Peyer's patch (tissue), 4 donors: ENCODE results near the gene ITGA3. TPM values are rescaled to one million over a fixed set of nuclear protein-coding genes. Genes with fewer than 3 reads are reported as not detected.

Source experiments
- DNase-seq, 3 donors: peaks; one replicate each; pipeline ENCODE4 v3.0.0-alpha.2; 2017 to 2019
- H3K27ac ChIP-seq, 4 donors: fragments of 200-600 bp; sonication (generic); one replicate each; pipeline ENCODE4 v1.5.1; 2016 to 2019
- H3K27me3 ChIP-seq, 2 donors: fragments of 200-600 bp; sonication (generic); one replicate each; pipeline ENCODE4 v1.5.1; 2019
- H3K36me3 ChIP-seq, 3 donors: fragments of 200-600 bp; sonication (generic); one replicate each; pipeline ENCODE4 v1.5.1; 2016 to 2019
- H3K4me1 ChIP-seq, 4 donors: fragments of 200-600 bp; sonication (generic); one replicate each; pipeline ENCODE4 v1.5.1; 2016 to 2019
- H3K4me3 ChIP-seq, 4 donors: fragments of 200-600 bp; sonication (generic); 1 replicate in 3 of 4; 2 replicates in 1 of 4; pipeline ENCODE4 v1.5.1; 2016 to 2019; ENCODE audit warnings: mild to moderate bottlenecking in 1 of 4
- H3K9me3 ChIP-seq, 4 donors: fragments of 200-600 bp; sonication (generic); one replicate each; pipeline ENCODE4 v1.5.1; 2016 to 2019; ENCODE audit warnings: mild to moderate bottlenecking in 1 of 4
- CTCF ChIP-seq, 6 experiments: fragments of 450-650 bp in 4 of 6; fragments of 200-600 bp in 2 of 6; sonication (generic) in 1 of 6; IDR thresholded peaks; one replicate each; pipeline ENCODE4 v1.5.1; 2017 to 2019; ENCODE audit warnings: antibody characterized with exemption in 6 of 6, mild to moderate bottlenecking in 3 of 6, moderate library complexity in 1 of 6
- POLR2A ChIP-seq, 2 donors: fragments of 450-650 bp; IDR thresholded peaks; one replicate each; pipeline ENCODE4 v1.5.1; 2017; ENCODE audit warnings: antibody characterized with exemption in 2 of 2, mild to moderate bottlenecking in 2 of 2, moderate library complexity in 2 of 2
- total RNA-seq, 4 donors: library from RNA; depleted of rRNA; stranded (reverse); fragments of >200 nt; gene quantifications; one replicate each; pipeline ENCODE4 v1.1.0, GENCODE V29; 2016

Gene ITGA3
- total RNA-seq, 4 donors from 2014 or later = 71.0 to 285 (median 247) TPM

DNA sequence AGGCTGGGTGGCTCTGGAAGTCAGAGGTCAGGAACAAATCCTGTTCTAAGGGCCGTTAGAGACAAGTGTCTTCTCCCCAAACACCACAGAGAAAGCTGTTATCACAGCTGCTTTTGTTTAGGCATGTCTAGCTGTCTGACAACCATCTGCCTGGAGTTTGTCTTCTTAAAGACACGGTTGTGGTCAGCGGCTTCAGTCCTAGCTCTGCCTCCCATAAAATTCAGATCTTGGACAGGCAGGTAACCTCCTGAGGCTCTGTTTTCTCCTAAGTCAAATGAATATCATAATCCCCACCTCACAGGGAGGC lies 2.3 kb upstream of the ITGA3 start:
- Histone ChIP-seq H3K4me3 (no peak overlapping the region), H3K4me1 (peaks cover 0 to 50% (median 5%) of the 10 kb centered on the region in 4 donors), H3K27me3 (no peaks in the 10 kb centered on the region), H3K36me3 (no peaks in the 10 kb centered on the region), H3K9me3 (no peaks in the 10 kb centered on the region), H3K27ac (peak overlapping the region in 1 of 4 donors; percentile 23)
- TF ChIP-seq POLR2A (IDR thresholded peaks at IDR 0.05) (no peak), CTCF (IDR thresholded peaks at IDR 0.05) (no peak)
- DNase-seq = no peak

GRCh38 chr17:50055055-50055425 lies 870 bp upstream of the ITGA3 start:
- Histone ChIP-seq H3K27me3 (no peaks in the 10 kb centered on the region), H3K9me3 (no peaks in the 10 kb centered on the region), H3K4me3 (peak overlapping the region; percentile 66 to 85 (median 76)), H3K36me3 (no peaks in the 10 kb centered on the region), H3K4me1 (peaks cover 0 to 64% (median 6%) of the 10 kb centered on the region in 4 donors), H3K27ac (peak overlapping the region; percentile 74 to 99 (median 90))
- TF ChIP-seq POLR2A (IDR thresholded peaks at IDR 0.05) = peak; percentile 79 to 88
- no peak for TF ChIP-seq CTCF (IDR thresholded peaks at IDR 0.05)
- peak; percentile 45 to 89 (median 84) for DNase-seq

DNA sequence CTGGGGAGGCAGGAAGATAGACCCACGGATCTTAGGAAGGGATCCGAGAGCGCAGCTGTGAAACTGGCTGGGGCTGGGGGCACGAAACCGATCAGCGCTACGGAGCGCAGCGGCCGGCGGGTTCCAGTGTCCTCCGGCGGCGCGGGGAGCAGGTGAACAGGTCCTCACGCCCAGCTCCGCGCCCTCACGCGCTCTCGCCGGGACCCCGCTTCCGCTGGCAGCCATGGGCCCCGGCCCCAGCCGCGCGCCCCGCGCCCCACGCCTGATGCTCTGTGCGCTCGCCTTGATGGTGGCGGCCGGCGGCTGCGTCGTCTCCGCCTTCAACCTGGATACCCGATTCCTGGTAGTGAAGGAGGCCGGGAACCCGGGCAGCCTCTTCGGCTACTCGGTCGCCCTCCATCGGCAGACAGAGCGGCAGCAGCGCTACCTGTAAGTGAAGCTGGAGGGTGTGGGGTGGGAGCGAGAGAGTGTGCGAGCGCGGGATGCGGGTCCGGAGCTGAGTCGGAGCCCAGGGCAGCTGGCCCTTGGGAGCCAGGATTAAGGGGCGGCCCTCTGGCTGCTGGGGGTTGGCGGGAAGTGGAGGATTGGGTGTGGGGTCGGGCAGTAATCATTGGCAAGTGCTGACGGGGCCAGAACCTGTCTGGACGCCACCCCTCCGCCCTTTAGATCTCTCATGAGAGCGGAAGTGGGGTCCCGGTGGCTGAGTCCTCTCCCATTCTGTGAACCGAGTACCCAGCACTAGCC lies 479 bp downstream of the ITGA3 start:
- no peaks in the 10 kb centered on the region for H3K27me3 ChIP-seq
- no peaks in the 10 kb centered on the region for H3K36me3 ChIP-seq
- peak overlapping the region; percentile 66 to 85 (median 76) for H3K4me3 ChIP-seq
- peak; percentile 46 to 81 (median 80) for DNase-seq
- H3K4me1 ChIP-seq = peaks cover 0 to 69% (median 11%) of the 10 kb centered on the region in 4 donors
- H3K9me3 ChIP-seq = no peaks in the 10 kb centered on the region
- TF ChIP-seq CTCF (IDR thresholded peaks at IDR 0.05) (peak in 5 of 6 experiments; percentile 22 to 43 (median 27)), POLR2A (IDR thresholded peaks at IDR 0.05) (peak in 1 of 2 donors; percentile 16)
- H3K27ac ChIP-seq = peak overlapping the region; percentile 74 to 99 (median 90)

- Histone ChIP-seq H3K36me3 (no peaks in the 10 kb centered on the region), H3K4me3 (peak overlapping the region; percentile 66 to 85 (median 76)), H3K27ac (peak overlapping the region; percentile 74 to 99 (median 90)), H3K4me1 (peaks cover 0 to 74% (median 11%) of the 10 kb centered on the region in 4 donors), H3K27me3 (no peaks in the 10 kb centered on the region), H3K9me3 (no peaks in the 10 kb centered on the region)
- TF ChIP-seq CTCF (IDR thresholded peaks at IDR 0.05) (no peak), POLR2A (IDR thresholded peaks at IDR 0.05) (peak in 1 of 2 donors; percentile 7)
- DNase-seq = peak in 2 of 3 donors; percentile 62 to 73
Observed at GRCh38 chr17:50056961-50057330, 1.0 kb downstream of the ITGA3 start.

GRCh38 chr17:50057521-50057991 lies 1.6 kb downstream of the ITGA3 start:
- Histone ChIP-seq H3K9me3 (no peaks in the 10 kb centered on the region), H3K4me3 (peak overlapping the region in 3 of 4 donors; percentile 66 to 85 (median 84)), H3K36me3 (no peaks in the 10 kb centered on the region), H3K27me3 (no peaks in the 10 kb centered on the region), H3K27ac (peak overlapping the region in 3 of 4 donors; percentile 84 to 99 (median 95)), H3K4me1 (peaks cover 0 to 80% (median 11%) of the 10 kb centered on the region in 4 donors)
- TF ChIP-seq POLR2A (IDR thresholded peaks at IDR 0.05) (peak; percentile 53 to 75), CTCF (IDR thresholded peaks at IDR 0.05) (no peak)
- DNase-seq = peak in 2 of 3 donors; percentile 77 to 83
